Non-pigmented ciliary epithelial cell (primary cell): ENCODE results near the gene PSMD5.

Experiments used
- DNase-seq: peaks from one replicate; pipeline ENCODE4 v3.0.0-alpha.2; 2010; ENCODE audit warnings: low read depth

Gene PSMD5

GRCh38 chr9:120842685-120843485 is at the start of gene PSMD5:
Gene PSMD5 (minus strand): TSS chr9:120842922. CDS start chr9:120842909, 13 bp downstream.
- peak; percentile 99 for DNase-seq

GRCh38 chr9:120891884-120892747 is 49.4 kb upstream of the PSMD5 start:
- DNase-seq, result no peak

GRCh38 chr9:120891245-120891883 is 48.6 kb upstream of the PSMD5 start:
- no peak for DNase-seq

- DNase-seq, result no peak
Measured at GRCh38 chr9:120890320-120891244, 47.9 kb upstream of the PSMD5 start.

GRCh38 chr9:120889606-120890271 is 47.0 kb upstream of the PSMD5 start:
- DNase-seq, result no peak

GRCh38 chr9:120888626-120889025 is 45.9 kb upstream of the PSMD5 start:
- DNase-seq, result no peak

- no peak for DNase-seq
Measured at GRCh38 chr9:120886490-120886967, 43.8 kb upstream of the PSMD5 start.

- no peak for DNase-seq
Measured at GRCh38 chr9:120885958-120886357, 43.2 kb upstream of the PSMD5 start.

GRCh38 chr9:120885457-120885856 is 42.7 kb upstream of the PSMD5 start:
- DNase-seq, result no peak

GRCh38 chr9:120883608-120883996 is 40.9 kb upstream of the PSMD5 start:
- DNase-seq, result no peak

- no peak for DNase-seq
Measured at GRCh38 chr9:120882935-120883607, 40.3 kb upstream of the PSMD5 start.

GRCh38 chr9:120879446-120879845 is 36.7 kb upstream of the PSMD5 start:
- DNase-seq, result no peak

GRCh38 chr9:120878188-120879130 is 35.7 kb upstream of the PSMD5 start:
- no peak for DNase-seq

- DNase-seq, result no peak
Measured at GRCh38 chr9:120877276-120878034, 34.7 kb upstream of the PSMD5 start.

- no peak for DNase-seq
Measured at GRCh38 chr9:120876842-120877240, 34.1 kb upstream of the PSMD5 start, which contains the start of gene PHF19. Gene PHF19 (minus strand): TSS chr9:120877188. CDS start chr9:120874741, 2,447 bp downstream.

GRCh38 chr9:120875954-120876841 is 33.5 kb upstream of the PSMD5 start:
- peak; percentile 32 for DNase-seq

GRCh38 chr9:120875643-120875953 is 32.9 kb upstream of the PSMD5 start:
- no peak for DNase-seq
